HG03439 (cell line): ENCODE results near the gene CHRNA3.

Experiments used
- ATAC-seq: cut with Tn5 transposase; IDR thresholded peaks from one replicate; pipeline ENCODE4 v1.9.1; 2021; ENCODE audit warnings: mild to moderate bottlenecking, moderate library complexity; ENCODE audit not compliant: unreplicated experiment

CHRNA3 gene

DNA sequence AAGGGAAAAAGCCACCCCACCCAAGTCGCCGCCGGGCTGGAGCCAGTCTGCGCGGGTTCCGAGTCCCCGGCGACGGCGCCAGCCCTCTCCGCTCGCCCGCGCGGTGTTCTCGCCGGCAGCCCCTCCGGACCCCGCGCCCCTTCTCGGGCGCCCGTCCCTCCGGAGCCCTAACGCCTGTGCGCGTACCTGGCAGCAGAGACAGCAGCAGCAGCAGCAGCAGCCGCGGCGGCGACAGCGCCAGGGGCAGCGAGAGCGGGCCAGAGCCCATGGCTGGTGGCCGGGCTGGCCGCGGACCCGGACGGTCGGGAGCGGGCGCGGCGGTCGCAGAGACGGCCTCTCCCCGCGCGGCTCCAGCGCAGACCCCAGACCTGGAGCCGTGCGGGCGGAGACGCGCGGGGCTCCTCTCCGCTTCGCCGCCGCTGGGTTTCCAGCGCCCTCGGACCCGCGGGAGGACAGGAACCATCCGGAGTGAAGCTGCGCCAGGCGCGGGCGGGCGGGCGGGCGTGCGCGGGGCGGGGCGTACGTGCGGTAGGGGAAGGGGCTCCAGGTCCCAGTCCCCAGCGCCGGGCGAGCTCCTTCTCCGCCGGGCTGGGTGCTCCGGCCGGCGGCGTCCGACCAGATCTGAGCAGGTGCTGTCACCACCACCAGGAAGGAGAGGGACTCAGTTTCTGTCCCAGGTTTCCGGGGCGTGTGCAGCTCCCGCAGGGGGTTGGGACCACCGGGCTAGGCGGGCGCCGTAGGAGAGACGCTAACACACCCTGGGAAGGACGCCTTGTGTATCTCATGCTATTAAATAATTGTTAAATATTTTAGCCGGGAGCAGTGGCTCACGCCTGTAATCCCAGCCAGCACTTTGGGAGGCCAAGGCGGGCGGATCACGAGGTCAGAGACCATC, at the start of gene CHRNA3:
Gene CHRNA3, minus strand, starts transcription at position 470 of the 895 bp plus-strand sequence. Its CDS starts 202 bp downstream, at position 268.
- no peak for ATAC-seq

DNA sequence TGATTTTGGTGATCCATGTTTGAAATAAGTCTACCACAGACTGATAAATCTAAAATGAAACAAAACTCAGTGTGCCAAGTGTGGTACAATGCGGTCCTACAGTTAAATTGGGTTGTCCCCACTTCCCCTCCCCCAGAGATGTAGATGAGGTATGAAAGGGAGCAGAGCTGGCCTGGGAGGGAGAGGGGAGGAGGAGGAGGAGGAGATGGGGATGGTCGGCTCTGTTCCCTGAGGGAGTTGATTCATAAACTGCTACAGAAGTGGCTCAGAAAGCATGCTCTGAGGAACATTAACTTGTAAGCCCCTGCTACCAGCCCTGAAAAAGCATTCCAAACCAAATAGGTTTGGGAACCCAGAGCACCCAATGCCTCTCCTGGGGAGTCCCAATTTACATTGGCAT, 48.2 kb upstream of the CHRNA3 start:
- no peak for ATAC-seq

GRCh38 chr15:78667578-78668236, 46.9 kb upstream of the CHRNA3 start:
- ATAC-seq = no peak

DNA sequence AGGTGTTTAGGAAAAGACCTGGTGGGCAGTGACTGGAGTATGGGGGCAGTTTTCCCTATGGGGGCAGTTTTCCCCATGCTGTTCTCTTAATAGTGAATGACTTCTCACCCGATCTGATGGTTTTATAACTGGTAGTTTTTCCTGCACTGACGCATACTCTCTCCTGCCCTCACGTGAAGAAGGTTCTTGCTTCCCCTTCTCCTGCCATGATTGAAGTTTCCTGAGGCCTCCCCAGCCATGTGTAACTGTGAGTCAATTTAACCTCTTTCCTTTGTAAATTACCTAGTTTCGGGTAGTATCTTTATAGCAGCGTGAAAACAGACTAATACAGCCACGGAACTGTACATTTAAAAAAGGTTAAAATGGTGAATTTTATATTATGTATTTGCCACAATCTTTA, 45.2 kb upstream of the CHRNA3 start:
- ATAC-seq = no peak

DNA sequence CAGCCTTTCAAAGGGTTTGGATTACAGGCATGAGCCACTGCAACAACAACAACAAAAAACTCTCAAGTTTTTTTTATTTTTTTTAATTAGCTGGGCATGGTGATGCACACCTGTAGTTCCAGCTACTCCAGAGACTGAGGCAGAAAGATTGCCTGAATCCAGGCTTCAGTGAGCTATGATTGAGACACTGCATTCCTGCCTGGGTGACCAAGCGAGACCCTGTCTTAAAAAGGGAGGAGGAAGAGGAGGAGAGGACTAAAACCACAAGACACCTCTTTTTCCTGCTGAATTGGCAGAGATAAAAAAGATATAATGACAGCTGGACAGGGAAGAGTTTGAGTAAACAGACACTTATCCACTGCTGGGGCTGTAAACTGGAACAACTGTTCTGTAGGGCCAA, 42.9 kb upstream of the CHRNA3 start:
- ATAC-seq = no peak

- ATAC-seq = no peak
These were observed 41.2 kb upstream of the CHRNA3 start for GRCh38 chr15:78662028-78662427.

GRCh38 chr15:78661001-78661400, 40.2 kb upstream of the CHRNA3 start:
- ATAC-seq = no peak

- ATAC-seq = no peak
These were observed 39.8 kb upstream of the CHRNA3 start for GRCh38 chr15:78660584-78660983.

GRCh38 chr15:78658823-78659222, 38.0 kb upstream of the CHRNA3 start:
- ATAC-seq = no peak

DNA sequence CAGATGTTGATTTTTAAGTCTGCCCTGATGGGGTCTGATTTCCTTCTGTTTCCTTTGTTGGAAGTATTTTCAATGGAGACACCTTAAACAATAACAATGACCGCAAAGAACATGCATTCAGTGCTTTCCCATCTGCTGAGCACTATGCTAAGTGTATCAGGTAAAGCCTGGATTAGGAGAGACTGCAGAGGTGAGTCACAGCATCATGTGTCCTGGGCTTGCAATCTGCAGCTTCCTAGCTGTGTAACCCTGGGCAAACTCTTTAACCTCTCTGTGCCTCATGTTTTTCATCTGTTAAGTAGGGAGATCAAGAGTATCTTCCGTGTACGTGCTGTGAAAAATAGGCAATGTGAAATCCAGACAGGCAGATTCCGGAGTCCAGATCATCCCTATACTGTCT, 33.5 kb upstream of the CHRNA3 start:
- ATAC-seq = no peak

GRCh38 chr15:78651930-78652615, 31.3 kb upstream of the CHRNA3 start:
- ATAC-seq = no peak

DNA sequence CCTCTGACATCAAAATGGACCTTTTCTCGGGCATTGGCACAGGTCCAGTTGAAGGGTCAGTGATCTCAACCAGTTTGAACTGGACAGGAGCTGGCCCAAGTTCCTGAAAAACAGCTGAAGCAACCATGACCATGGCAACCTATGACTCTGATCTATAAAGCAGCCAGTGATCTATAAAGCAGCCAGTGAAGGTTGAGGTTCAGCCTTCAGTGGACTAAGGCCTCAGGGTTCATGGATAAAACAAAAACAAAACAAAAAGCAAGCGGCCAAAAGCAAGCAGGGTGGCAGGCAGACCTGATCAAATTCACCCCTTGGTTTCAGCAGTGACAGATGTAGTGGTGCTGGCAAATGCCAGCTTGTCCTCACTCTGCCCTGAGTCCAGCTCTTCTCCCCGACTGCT, 30.2 kb upstream of the CHRNA3 start:
- no peak for ATAC-seq

GRCh38 chr15:78650022-78650421, 29.2 kb upstream of the CHRNA3 start:
- no peak for ATAC-seq

DNA sequence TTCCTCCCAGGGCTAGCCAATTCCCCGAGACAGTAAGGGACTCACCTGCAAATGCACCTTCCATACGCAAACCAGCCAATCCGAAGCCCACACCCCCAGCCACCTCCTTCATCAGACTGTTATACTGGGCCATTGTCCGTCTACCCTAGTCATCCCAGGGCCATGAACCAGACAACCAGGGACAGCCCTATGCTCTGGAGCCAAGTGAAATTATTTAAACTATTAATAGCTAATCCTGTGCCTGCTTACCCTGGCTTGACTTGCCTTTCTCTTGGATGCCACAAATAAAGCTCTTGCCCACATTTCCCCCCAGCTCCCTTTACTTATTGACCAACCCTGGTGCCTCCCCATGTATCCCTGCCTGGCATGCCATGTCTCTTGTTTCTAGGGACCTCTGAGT, 24.2 kb upstream of the CHRNA3 start:
- no peak for ATAC-seq

DNA sequence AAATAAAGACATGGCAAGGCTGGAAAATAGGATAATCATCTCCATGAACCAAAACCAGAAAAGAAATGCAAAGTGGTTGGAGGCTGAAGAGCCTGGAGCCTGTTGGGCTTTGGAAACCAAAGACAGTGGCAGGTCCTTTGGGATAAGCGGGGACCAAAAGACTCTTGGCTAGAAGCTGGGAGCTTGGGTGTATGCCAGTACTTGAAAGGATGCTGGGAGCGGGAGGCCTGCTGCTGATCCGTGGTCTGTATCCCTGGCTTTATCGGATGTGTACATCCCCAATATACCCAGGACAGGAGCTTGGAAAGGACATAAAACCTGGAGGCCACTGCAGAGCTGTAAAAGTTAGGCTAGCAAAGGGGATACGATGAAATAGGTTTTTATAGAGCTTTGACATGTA, 21.5 kb upstream of the CHRNA3 start:
- ATAC-seq = no peak

DNA sequence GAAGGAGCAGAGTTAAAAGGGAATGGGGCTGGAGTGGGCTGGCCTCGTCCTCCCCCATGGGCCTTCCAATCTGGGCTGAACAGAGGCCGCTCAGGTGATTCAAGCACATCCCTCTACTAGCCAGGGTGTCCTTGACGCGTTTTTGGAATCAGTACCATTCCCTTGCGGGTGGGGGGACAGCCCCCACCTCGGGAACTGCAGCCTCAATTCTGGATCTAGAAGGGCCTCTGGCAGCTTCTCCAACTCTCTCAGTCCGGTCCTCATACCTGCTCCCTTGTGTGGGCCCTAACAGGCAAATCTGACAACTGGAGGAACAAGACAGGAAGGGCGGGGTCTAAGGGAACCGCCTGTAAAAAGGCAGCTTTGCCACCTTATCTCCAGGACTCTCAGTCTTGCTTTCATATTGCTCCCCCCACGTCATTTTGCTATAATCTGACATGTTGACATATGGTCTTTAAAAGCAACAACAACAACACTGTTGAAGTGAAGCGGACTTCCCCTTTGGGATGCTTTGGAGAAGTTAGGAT, 21.0 kb upstream of the CHRNA3 start:
- ATAC-seq = no peak

- no peak for ATAC-seq
These were observed 20.4 kb upstream of the CHRNA3 start, which contains the start of gene CHRNB4 for GRCh38 chr15:78641102-78641748. CHRNB4 (minus strand) TSS chr15:78641210; CDS start chr15:78641133, 77 bp downstream.

- no peak for ATAC-seq
These were observed 19.8 kb upstream of the CHRNA3 start for GRCh38 chr15:78640527-78641101.

DNA sequence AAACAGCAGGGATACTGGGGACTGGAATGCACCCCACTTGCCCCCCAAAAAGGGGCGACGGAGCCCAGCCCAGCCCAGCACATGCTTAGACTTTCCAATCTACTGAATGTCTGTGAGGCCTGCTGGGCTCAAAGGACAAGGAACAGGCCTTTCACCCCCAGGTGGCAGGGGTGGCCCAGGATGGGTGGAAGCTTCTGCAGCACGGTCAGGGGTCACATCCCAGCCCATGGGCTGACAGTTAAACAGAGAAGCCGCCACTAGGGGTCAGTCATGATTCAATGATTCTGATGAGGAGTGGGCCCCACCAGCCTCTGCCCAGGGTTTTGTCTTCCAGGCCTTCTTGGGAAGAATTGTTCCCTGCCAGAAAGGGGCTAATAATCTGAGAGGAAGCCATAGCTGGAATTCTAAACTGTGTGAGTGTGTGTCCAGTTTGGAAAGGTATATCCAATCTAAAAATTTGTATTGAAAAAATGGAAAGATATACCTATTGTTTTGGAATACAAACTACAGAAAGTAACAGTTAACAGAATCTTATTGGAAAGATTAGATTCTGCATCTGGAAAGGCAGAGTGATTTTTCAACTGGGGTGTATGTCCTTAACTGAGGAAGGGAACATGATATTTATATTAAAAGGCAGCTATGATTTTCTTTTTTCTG, 18.0 kb upstream of the CHRNA3 start:
- no peak for ATAC-seq
